Measurements from ENCODE around the gene GATM. TPM values are rescaled to one million over a fixed set of nuclear protein-coding genes. Genes with fewer than 3 reads are reported as not detected.

Gene GATM
- total RNA-seq, 2 donors from 2014 or later: 12.9 to 254 TPM

DNA sequence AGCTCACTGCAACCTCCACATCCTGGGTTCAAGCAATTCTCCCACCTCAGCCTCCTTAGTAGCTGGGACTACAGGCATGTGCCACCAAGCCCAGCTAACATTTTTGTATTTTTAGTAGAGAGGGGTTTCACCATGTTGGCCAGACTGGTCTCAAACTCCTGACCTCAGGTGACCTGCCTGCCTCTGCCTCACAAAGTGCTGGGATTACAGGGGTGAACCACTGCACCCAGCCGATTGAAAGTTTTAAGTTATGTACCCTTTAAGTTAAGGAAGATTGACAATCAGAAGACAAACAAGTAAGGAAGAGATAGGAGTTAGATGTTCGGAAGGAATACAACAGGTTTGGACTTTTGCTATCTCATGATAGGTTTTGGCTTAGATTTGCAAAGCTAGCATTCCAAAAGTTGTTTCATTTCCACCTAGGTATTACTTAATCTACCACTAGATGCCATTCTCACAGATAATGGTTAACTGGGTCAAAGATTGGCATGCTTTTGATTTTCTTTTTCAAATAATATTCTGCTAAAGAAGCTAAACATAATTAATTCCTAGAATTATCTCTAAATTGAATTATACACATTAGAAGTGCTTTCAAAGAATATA lies 35.0 kb downstream of the GATM start:
- Histone ChIP-seq H3K27ac (no peak overlapping the region), H3K9me3 (no peaks in the 10 kb centered on the region), H3K27me3 (replicated peaks; ENCODE audit: insufficient read depth) (no peaks in the 10 kb centered on the region), H3K36me3 (no peaks in the 10 kb centered on the region), H3K4me1 (replicated peaks) (no peaks in the 10 kb centered on the region), H3K4me3 (no peak overlapping the region)
- intact Hi-C loops (cut with DNase I): no loop called here
- WGBS: 77% methylated on average over 2 of the region's 2 CpGs
- DNase-seq (ENCODE audit: low spot score): no peak
- TF ChIP-seq POLR2A (IDR thresholded peaks at IDR 0.05) (no peak), POLR2AphosphoS5 (IDR thresholded peaks at IDR 0.05) (no peak)
- TF ChIP-seq, protein P1, sequence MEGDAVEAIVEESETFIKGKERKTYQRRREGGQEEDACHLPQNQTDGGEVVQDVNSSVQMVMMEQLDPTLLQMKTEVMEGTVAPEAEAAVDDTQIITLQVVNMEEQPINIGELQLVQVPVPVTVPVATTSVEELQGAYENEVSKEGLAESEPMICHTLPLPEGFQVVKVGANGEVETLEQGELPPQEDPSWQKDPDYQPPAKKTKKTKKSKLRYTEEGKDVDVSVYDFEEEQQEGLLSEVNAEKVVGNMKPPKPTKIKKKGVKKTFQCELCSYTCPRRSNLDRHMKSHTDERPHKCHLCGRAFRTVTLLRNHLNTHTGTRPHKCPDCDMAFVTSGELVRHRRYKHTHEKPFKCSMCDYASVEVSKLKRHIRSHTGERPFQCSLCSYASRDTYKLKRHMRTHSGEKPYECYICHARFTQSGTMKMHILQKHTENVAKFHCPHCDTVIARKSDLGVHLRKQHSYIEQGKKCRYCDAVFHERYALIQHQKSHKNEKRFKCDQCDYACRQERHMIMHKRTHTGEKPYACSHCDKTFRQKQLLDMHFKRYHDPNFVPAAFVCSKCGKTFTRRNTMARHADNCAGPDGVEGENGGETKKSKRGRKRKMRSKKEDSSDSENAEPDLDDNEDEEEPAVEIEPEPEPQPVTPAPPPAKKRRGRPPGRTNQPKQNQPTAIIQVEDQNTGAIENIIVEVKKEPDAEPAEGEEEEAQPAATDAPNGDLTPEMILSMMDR (IDR thresholded peaks at IDR 0.05): no peak

DNA sequence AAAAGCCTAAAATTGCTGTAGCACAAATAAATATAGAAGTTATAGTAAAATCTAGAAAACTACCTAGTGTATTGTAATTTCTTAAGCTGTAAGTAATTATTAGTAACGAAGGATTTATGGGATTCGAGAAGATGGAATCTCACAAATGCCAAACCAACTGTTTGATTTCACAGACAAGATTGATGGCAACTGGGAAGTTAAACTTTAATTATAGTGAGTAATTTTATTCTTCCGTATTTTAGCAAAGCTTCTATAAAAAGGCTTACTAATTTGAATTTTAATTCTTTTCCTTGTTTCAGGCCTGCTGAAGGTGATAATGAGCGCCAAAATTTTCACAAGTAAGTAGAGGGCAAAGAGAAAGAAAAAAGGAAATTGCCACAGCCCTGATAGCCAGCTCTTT lies 36.6 kb downstream of the GATM start:
- TF ChIP-seq, protein P1 (IDR thresholded peaks at IDR 0.05): no peak
- TF ChIP-seq POLR2AphosphoS5 (IDR thresholded peaks at IDR 0.05): no peak
- TF ChIP-seq POLR2A (IDR thresholded peaks at IDR 0.05): no peak
- Histone ChIP-seq H3K27me3 (replicated peaks; ENCODE audit: insufficient read depth) (no peaks in the 10 kb centered on the region), H3K4me1 (replicated peaks) (no peaks in the 10 kb centered on the region), H3K9me3 (no peaks in the 10 kb centered on the region), H3K36me3 (no peaks in the 10 kb centered on the region), H3K27ac (no peak overlapping the region), H3K4me3 (no peak overlapping the region)
- intact Hi-C loops (cut with DNase I): no loop called here
- no peak for DNase-seq (ENCODE audit: low spot score)
- 62% methylated on average over 4 of the region's 4 CpGs for WGBS

DNA sequence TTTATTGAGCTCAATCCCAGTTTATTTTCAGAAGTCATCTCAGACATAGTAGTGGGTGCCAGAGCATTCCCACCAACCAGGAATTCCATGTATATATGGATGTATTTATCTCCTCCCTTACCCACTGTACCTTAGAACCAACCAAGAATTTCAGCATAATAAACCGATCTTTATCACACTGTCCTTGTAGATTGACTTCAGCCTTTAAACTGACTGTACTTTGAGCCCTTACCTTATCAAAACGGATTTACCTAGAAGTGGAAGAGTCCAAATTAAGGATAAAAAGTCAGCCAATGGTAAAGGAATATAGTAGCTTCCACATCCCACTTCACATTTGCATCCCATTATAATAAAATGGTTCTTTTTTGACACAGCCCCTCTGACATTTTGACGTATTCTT lies 37.9 kb downstream of the GATM start:
- DNase-seq (ENCODE audit: low spot score): no peak
- Histone ChIP-seq H3K4me1 (replicated peaks) (no peaks in the 10 kb centered on the region), H3K27ac (no peak overlapping the region), H3K9me3 (no peaks in the 10 kb centered on the region), H3K27me3 (replicated peaks; ENCODE audit: insufficient read depth) (no peaks in the 10 kb centered on the region), H3K4me3 (no peak overlapping the region), H3K36me3 (no peaks in the 10 kb centered on the region)
- intact Hi-C loops (cut with DNase I): no loop called here
- TF ChIP-seq POLR2AphosphoS5 (IDR thresholded peaks at IDR 0.05) (no peak), POLR2A (IDR thresholded peaks at IDR 0.05) (no peak)
- TF ChIP-seq, protein P1 (IDR thresholded peaks at IDR 0.05): no peak
- 87% methylated on average over 3 of the region's 3 CpGs for WGBS

DNA sequence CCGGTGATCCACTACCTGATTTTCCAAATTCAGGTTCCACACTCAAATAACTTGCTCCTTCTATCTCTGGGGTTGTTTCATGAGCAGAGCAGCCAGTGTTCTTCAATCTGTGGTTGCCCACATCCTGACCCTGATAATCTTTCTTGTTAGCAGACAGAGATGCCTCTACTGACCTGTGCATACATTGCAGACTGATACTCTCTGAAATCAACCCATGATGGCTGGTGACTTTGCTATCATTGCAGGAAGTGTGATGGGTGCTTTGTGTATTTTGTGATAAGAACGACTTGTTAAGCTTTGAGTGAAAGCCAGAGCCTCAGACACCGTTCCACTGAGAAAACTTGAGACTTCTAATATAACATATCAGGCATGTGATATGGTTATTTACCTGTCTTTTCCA lies 39.9 kb downstream of the GATM start:
- DNase-seq (ENCODE audit: low spot score): no peak
- Histone ChIP-seq H3K9me3 (no peaks in the 10 kb centered on the region), H3K4me3 (no peak overlapping the region), H3K27ac (no peak overlapping the region), H3K36me3 (no peaks in the 10 kb centered on the region), H3K27me3 (replicated peaks; ENCODE audit: insufficient read depth) (no peaks in the 10 kb centered on the region), H3K4me1 (replicated peaks) (no peaks in the 10 kb centered on the region)
- TF ChIP-seq POLR2A (IDR thresholded peaks at IDR 0.05) (no peak), POLR2AphosphoS5 (IDR thresholded peaks at IDR 0.05) (no peak)
- TF ChIP-seq, protein P1 (IDR thresholded peaks at IDR 0.05): no peak
- WGBS: 49% methylated on average over 3 of the region's 3 CpGs
- intact Hi-C loops (cut with DNase I): no loop called here

DNA sequence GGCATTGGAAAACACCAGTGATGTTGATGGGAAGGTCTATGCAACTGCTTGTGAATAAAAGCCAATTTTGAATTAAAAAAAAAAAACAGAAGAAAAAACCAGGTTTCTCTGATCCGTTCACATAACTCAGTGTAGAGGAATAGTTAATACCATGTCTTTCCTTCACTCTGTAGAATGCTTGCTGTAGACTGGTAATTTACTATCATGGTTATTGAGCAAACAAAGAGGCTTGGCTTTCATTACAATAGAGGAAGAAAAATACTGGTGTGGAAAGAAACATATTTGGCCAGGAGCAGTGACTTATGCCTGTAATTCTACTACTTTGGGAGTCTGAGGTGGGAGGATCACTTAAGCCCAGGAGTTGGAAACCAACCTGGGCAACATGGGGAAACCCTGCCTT lies 41.1 kb downstream of the GATM start:
- H3K4me3 ChIP-seq: no peak overlapping the region
- no peak overlapping the region for H3K27ac ChIP-seq
- 21% methylated on average over 1 of the region's 1 CpG for WGBS

More for the DNA sequence above, 41.1 kb downstream of the GATM start:
- no peaks in the 10 kb centered on the region for H3K4me1 ChIP-seq (replicated peaks)
- H3K9me3 ChIP-seq: no peaks in the 10 kb centered on the region
- DNase-seq (ENCODE audit: low spot score): no peak
- intact Hi-C loops (cut with DNase I): no loop called here
- H3K27me3 ChIP-seq (replicated peaks; ENCODE audit: insufficient read depth): no peaks in the 10 kb centered on the region
- no peaks in the 10 kb centered on the region for H3K36me3 ChIP-seq
- TF ChIP-seq POLR2AphosphoS5 (IDR thresholded peaks at IDR 0.05): peak; percentile 22
- TF ChIP-seq, protein P1 (IDR thresholded peaks at IDR 0.05): no peak
- no peak for TF ChIP-seq POLR2A (IDR thresholded peaks at IDR 0.05)
